HepG2 (cell line): ENCODE measurements around the gene HEPACAM. TPM values are rescaled to one million over a fixed set of nuclear protein-coding genes. Genes with fewer than 3 reads are reported as not detected.
A peak's percentile ranks its signal among the peaks of the same experiment; 100 is the strongest.

ENCODE experiments used
- HNRNPL ChIP-seq: fragments of 200-400 bp; formaldehyde crosslinking; IDR thresholded peaks from 2 replicates; pipeline ENCODE4 v1.6.1; 2017; ENCODE audit warnings: mild to moderate bottlenecking, low read depth, low read length
- HOMEZ ChIP-seq: IDR thresholded peaks from 2 replicates; pipeline ENCODE4 v1.6.1; 2016; ENCODE audit warnings: low read depth
- MEIS1 ChIP-seq: sonication (generic); formaldehyde crosslinking; IDR thresholded peaks from 2 replicates; pipeline ENCODE4 v1.9.0; 2021; ENCODE audit warnings: mild to moderate bottlenecking, missing genetic modification reagents, moderate library complexity, borderline replicate concordance
- NAIF1 ChIP-seq: sonication (generic); formaldehyde crosslinking; IDR thresholded peaks from 2 replicates; pipeline ENCODE4 v1.5.0; 2020; ENCODE audit warnings: mild to moderate bottlenecking, missing genetic modification reagents, borderline replicate concordance
- NFE2L1 ChIP-seq: sonication (generic); formaldehyde crosslinking; IDR thresholded peaks from 2 replicates; pipeline ENCODE4 v1.4.0; 2020; ENCODE audit warnings: missing genetic modification reagents, mild to moderate bottlenecking, borderline replicate concordance
- PHF8 ChIP-seq: sonication (generic); formaldehyde crosslinking; IDR thresholded peaks from 2 replicates; pipeline ENCODE4 v1.5.0; 2020; ENCODE audit warnings: missing genetic modification reagents
- PITX1 ChIP-seq: sonication (generic); formaldehyde crosslinking; IDR thresholded peaks from 2 replicates; pipeline ENCODE4 v1.5.1; 2020; ENCODE audit warnings: mild to moderate bottlenecking, missing genetic modification reagents
- SOX13 ChIP-seq, 3 experiments: fragments of 450-650 bp in 1 of 3; sonication (generic) in 1 of 3; formaldehyde crosslinking in 1 of 3; IDR thresholded peaks in 2 of 3; conservative IDR thresholded peaks in 1 of 3; 2 replicates each; pipeline versions ENCODE4 v1.5.0 to v1.6.1; 2016 to 2020; ENCODE audit warnings: antibody characterized with exemption in 1 of 3, mild to moderate bottlenecking in 1 of 3, missing compliant biosample characterization in 1 of 3, missing genetic modification reagents in 1 of 3, moderate library complexity in 1 of 3
- THAP9 ChIP-seq: sonication (generic); formaldehyde crosslinking; IDR thresholded peaks from 2 replicates; pipeline ENCODE4; 2020; ENCODE audit warnings: missing genetic modification reagents, mild to moderate bottlenecking, borderline replicate concordance
- TSC22D2 ChIP-seq: sonication (generic); formaldehyde crosslinking; IDR thresholded peaks from 2 replicates; pipeline ENCODE4 v1.5.1; 2020; ENCODE audit warnings: missing genetic modification reagents, mild to moderate bottlenecking, borderline replicate concordance
- ZNF10 ChIP-seq: sonication (generic); formaldehyde crosslinking; IDR thresholded peaks from 2 replicates; pipeline ENCODE4 v1.4.0; 2020; ENCODE audit warnings: mild to moderate bottlenecking, low read depth, missing genetic modification reagents, borderline replicate concordance
- ZNF343 ChIP-seq: sonication (generic); formaldehyde crosslinking; IDR thresholded peaks from 2 replicates; pipeline ENCODE4 v1.4.0; 2020; ENCODE audit warnings: mild to moderate bottlenecking, missing genetic modification reagents
- ZNF383 ChIP-seq: sonication (generic); formaldehyde crosslinking; IDR thresholded peaks from 2 replicates; pipeline ENCODE4 v1.4.0; 2020; ENCODE audit warnings: missing genetic modification reagents, mild to moderate bottlenecking, borderline replicate concordance
- ZNF577 ChIP-seq: sonication (generic); formaldehyde crosslinking; IDR thresholded peaks from 2 replicates; pipeline ENCODE4 v1.4.0; 2020; ENCODE audit warnings: mild to moderate bottlenecking, low read depth, missing genetic modification reagents, borderline replicate concordance
- ZNF777 ChIP-seq: sonication (generic); formaldehyde crosslinking; IDR thresholded peaks from 2 replicates; pipeline ENCODE4 v1.4.0; 2020; ENCODE audit warnings: missing genetic modification reagents
- ZNF83 ChIP-seq: sonication (generic); formaldehyde crosslinking; IDR thresholded peaks from 2 replicates; pipeline ENCODE4 v1.4.0; 2020; ENCODE audit warnings: missing genetic modification reagents, mild to moderate bottlenecking, borderline replicate concordance
- ZNF883 ChIP-seq: sonication (generic); formaldehyde crosslinking; IDR thresholded peaks from 2 replicates; pipeline ENCODE4 v1.5.1; 2020; ENCODE audit warnings: mild to moderate bottlenecking, missing genetic modification reagents; ENCODE audit errors: not compliant biosample characterization
- polyA plus RNA-seq, 8 experiments: library from polyadenylated mRNA; depleted of rRNA in 3 of 8; stranded (reverse) in 7 of 8; unstranded in 1 of 8; fragments of >200 nt; fragmentation: Illumina TruSeq in 4 of 8; extraction: Trizol in 4 of 8; gene quantifications; 2 replicates each; pipeline versions ENCODE4 v1.2.1 to v1.2.3, GENCODE V29; 2011 to 2016; ENCODE audit warnings: low read depth in 4 of 8, missing spikeins in 1 of 8, mixed read lengths in 1 of 8; ENCODE audit not compliant: insufficient read depth in 1 of 8
- total RNA-seq, 5 experiments: library from RNA; depleted of rRNA; stranded (reverse); fragments of >200 nt; fragmentation: Illumina TruSeq; extraction: Trizol; gene quantifications; 2 replicates each; pipeline ENCODE4 v1.2.3, GENCODE V29; 2016; ENCODE audit warnings: low read depth in 1 of 5
- TF ChIP-seq, protein P1 (sequence below): sonication (generic); formaldehyde crosslinking; IDR thresholded peaks from 2 replicates; pipeline ENCODE4 v1.4.0; 2020; ENCODE audit warnings: missing genetic modification reagents

Gene HEPACAM
- total and polyA plus RNA-seq, 2 of the 13 experiments (the other 11 are each of a cell fraction or from before 2014, with no cell fraction given) = 66.9 to 121 TPM

- TF ChIP-seq NFE2L1 (CRISPR knock-in tag) (no peak), HNRNPL (no peak), THAP9 (CRISPR knock-in tag) (peak; percentile 86; the same call in 1 of the 2 replicates), PHF8 (CRISPR knock-in tag) (peak; percentile 75), HOMEZ (CRISPR knock-in tag) (0 out of 2 replicates have a peak, but pooled peaks have one; percentile 34), ZNF777 (CRISPR knock-in tag) (peak; percentile 39; the same call in 1 of the 2 replicates), TSC22D2 (CRISPR knock-in tag) (0 out of 2 replicates have a peak, but pooled peaks have one; percentile 49), ZNF383 (CRISPR knock-in tag) (no peak), ZNF10 (CRISPR knock-in tag) (no peak), MEIS1 (CRISPR knock-in tag) (peak; percentile 68), SOX13 (IDR thresholded peaks at IDR 0.05) (no peak), SOX13 (CRISPR knock-in tag; conservative IDR thresholded peaks at IDR 0.05 in 1 of 2, IDR thresholded peaks at IDR 0.05 in 1 of 2) (0 out of 4 replicates have a peak, but pooled peaks of 1 of the 2 experiments have one; percentile 20), ZNF343 (0 out of 2 replicates have a peak, but pooled peaks have one; percentile 47), ZNF577 (CRISPR knock-in tag) (no peak), PITX1 (CRISPR knock-in tag) (peak; percentile 75; the same call in 1 of the 2 replicates), ZNF83 (CRISPR knock-in tag) (peak; percentile 71; the same call in 1 of the 2 replicates), ZNF883 (no peak), NAIF1 (peak; percentile 57; the same call in 1 of the 2 replicates)
- TF ChIP-seq, protein P1, sequence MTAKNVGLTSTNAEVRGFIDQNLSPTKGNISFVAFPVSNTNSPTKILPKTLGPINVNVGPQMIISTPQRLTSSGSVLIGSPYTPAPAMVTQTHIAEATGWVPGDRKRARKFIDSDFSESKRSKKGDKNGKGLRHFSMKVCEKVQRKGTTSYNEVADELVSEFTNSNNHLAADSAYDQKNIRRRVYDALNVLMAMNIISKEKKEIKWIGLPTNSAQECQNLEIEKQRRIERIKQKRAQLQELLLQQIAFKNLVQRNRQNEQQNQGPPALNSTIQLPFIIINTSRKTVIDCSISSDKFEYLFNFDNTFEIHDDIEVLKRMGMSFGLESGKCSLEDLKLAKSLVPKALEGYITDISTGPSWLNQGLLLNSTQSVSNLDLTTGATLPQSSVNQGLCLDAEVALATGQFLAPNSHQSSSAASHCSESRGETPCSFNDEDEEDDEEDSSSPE = peak; percentile 97
Measured at GRCh38 chr11:124953753-124954589, 18.1 kb upstream of the HEPACAM start, which contains the start of gene CCDC15 (continued).
